HG03066 (cell line): ENCODE measurements around the gene MOCOS.
"Not testable (repeated sequence)": the region's sequence is repeated elsewhere in the genome, so short reads cannot be mapped to it uniquely, and the experiment has no call there.

ENCODE experiments used
- ATAC-seq: cut with Tn5 transposase; IDR thresholded peaks from one replicate; pipeline ENCODE4 v1.9.1; 2021; ENCODE audit warnings: low read depth; ENCODE audit not compliant: unreplicated experiment

The MOCOS gene, protein sequence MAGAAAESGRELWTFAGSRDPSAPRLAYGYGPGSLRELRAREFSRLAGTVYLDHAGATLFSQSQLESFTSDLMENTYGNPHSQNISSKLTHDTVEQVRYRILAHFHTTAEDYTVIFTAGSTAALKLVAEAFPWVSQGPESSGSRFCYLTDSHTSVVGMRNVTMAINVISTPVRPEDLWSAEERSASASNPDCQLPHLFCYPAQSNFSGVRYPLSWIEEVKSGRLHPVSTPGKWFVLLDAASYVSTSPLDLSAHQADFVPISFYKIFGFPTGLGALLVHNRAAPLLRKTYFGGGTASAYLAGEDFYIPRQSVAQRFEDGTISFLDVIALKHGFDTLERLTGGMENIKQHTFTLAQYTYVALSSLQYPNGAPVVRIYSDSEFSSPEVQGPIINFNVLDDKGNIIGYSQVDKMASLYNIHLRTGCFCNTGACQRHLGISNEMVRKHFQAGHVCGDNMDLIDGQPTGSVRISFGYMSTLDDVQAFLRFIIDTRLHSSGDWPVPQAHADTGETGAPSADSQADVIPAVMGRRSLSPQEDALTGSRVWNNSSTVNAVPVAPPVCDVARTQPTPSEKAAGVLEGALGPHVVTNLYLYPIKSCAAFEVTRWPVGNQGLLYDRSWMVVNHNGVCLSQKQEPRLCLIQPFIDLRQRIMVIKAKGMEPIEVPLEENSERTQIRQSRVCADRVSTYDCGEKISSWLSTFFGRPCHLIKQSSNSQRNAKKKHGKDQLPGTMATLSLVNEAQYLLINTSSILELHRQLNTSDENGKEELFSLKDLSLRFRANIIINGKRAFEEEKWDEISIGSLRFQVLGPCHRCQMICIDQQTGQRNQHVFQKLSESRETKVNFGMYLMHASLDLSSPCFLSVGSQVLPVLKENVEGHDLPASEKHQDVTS

DNA sequence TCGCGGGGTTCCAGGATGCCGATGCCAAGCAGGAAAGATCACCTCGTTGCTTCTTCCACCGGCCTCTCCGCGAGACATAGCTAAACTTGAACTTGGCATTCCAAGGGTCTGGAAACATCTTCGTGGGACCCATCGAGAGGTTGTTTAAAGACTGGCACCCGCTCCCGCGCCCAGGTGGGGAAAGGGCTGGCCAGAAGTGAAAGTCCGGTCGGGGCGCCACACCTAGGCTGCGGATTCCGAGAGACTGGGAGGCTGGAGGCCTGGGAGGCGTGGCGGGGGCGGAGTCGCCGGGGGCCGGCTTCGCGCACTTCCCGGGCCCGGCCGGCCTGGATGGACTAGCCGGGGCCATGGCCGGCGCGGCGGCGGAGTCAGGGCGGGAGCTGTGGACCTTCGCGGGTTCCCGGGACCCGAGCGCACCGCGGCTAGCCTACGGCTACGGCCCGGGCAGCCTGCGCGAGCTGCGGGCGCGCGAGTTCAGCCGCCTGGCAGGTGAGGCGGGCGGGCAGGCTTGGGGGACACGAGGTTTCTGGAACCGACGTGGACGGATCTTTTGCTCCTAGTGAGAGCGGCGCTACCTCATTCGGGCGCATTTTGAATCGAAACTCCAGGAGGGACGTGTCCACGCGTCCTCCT is at the start of gene MOCOS:
MOCOS (plus strand) TSS at position 305 of the 633 bp plus-strand sequence; CDS start at position 348, 43 bp downstream.
- ATAC-seq, result peak; percentile 81

DNA sequence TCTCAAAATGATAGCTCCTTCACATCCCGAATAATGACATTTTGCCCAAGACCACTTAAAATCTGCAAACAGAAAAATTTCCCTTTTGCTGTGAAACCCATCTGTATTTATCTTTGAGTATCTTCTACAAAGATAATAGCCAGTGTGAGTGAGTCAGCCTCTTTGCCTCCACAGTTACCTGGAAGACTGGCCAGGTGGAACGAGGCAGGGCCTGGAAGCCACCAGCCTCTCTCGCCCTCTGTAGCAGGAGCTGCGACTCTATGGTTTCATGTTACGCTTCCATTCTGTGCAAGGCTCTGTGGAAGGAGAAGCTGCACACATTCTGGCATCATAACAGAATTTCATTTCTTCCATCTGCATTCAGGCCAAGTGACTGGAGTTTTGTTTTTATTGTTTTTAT is 48.1 kb upstream of the MOCOS start:
- no peak for ATAC-seq

DNA sequence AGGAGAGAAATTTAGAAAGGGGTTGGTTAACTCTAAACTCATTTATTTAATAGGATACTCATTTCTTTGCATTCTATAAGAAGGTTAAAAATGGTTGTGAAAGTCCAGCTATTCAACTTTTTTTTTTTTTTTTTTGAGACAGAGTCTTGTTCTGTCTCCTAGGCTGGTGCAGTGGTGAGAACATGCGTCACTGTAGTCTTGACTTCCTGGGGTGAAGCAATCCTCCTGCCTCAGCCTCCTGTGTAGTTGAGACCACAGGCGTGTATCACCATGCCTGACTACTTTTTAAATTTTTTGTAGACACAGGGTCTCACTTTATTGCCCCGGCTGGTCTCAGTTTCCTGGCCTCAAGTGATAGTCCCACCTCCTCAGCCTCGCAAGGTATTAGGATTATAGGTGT is 45.7 kb upstream of the MOCOS start:
- no peak for ATAC-seq

DNA sequence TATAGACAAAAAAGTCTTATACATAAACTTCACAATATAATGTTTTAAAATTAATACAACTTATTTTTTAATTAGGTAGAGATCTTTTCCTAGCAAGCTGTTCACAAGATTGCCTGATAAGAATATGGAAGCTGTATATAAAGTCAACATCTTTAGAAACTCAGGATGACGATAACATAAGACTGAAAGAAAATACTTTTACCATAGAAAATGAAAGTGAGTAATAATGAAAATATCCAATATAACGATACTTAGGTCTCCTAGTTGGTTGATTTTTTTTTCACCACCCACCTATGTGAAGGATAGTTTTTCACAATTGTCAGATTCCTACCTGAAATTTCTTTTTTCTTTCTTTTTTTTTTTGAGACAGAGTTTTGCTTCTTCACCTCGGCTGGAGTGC is 44.5 kb upstream of the MOCOS start:
- ATAC-seq, result no peak

DNA sequence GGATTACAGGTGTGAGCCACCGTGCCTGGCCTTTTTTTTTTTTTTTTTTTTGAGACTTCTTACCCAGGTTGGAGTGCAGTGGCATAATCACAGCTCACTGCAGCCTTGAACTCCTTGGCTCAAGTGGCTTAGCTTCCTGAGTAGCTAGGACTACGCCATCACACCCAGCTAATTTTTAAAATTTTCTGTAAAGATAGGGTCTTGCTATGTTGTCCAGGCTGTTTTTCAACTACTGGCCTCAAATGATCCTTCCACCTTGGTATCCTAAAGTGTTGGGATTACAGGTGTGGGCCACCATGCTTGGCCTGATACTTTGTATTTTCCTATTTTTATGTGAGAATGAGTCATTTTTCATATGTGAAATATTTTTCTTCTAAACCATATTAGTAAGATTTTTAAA is 43.9 kb upstream of the MOCOS start:
- no peak for ATAC-seq

DNA sequence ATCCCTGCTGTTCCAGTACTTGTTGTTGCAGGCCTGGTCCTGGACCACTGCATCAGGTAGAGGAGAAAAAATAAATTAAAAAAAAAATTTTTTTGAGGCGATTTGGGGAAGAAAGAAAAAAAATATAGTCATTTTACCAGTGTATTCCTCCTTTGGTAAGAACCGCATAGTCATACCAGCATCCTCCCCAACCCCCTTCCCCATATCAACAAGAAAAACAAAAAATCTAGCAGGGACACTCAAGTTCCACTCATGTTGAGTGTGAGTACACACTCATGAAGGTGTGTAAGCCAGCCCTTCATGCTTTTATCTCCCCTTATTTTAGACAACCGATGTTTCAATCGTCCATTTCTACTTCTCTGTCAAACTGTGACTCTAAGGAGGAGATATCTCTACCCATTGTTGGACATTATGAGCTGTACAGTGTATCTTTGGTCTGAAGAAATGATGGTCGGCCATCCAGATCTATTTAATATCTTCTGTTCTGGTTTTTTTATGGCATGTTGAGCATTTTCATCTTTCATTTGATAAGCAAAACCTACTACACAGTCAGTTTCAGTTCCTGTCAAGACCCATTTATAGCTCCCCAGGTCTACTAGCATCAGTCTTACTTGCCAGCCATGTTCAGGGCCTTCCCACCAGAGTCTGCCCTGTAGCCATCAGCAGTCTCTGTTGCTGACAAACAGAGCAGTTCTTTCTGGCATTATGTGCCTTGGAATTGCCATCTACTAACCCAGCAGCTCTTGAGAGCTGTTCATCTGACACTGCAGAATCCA is 37.6 kb upstream of the MOCOS start:
- ATAC-seq, result peak; percentile 90

DNA sequence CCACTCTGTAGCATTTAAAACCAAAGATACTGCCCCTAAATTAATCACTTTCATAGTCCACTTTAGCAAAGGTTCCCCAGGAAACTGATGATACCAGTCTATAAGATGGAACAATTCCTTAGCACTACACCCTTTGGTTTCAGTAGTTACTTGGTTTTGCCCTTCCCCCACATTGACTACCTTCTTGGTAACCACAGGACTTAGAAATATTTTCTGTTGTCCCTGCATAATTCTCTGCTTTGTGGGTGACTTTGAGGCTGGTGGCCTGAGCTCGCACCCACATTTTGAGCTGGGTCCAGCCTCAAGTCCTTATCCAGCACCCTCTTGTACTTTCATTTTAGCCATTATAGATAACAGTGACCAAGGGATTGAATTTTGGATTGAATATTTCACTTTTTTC is 34.5 kb upstream of the MOCOS start:
- ATAC-seq, result no peak

DNA sequence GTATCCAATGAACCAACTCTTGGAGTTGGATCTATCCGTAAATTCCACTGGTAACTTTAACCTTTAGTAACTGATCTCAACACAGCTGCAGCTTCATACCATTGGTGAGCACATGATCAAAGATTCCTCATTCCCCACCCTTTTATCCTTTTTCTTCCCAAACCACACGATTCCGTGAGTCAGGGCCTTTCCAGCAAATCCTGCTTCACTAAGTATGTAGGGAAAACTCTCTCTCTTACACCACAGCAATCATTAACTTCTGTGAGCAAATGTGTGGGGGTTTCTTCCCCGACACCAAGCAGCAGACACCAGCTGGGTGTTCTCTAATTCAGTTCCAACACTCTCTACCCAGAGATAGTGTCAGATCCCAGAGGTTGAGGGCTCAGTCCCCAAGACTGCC is 34.1 kb upstream of the MOCOS start:
- ATAC-seq, result no peak

DNA sequence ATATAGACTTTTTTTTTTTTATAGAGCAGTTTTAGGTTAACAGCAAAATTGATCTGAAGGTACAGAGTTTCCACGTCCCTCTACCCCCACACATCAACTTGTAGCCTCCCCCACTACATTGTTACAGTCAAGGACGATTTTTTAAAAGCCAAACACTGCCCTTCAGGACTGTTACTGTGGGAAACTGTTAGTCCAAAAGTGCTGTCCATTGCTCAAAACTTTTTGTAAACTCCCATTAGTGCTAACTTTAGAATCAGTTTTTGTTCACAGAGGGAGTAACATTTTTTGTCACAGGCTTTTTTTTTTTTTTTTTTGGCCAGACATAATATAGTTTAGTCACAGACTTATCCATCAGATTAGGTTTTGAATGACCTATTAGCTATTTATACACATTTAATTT is 33.5 kb upstream of the MOCOS start:
- no peak for ATAC-seq

DNA sequence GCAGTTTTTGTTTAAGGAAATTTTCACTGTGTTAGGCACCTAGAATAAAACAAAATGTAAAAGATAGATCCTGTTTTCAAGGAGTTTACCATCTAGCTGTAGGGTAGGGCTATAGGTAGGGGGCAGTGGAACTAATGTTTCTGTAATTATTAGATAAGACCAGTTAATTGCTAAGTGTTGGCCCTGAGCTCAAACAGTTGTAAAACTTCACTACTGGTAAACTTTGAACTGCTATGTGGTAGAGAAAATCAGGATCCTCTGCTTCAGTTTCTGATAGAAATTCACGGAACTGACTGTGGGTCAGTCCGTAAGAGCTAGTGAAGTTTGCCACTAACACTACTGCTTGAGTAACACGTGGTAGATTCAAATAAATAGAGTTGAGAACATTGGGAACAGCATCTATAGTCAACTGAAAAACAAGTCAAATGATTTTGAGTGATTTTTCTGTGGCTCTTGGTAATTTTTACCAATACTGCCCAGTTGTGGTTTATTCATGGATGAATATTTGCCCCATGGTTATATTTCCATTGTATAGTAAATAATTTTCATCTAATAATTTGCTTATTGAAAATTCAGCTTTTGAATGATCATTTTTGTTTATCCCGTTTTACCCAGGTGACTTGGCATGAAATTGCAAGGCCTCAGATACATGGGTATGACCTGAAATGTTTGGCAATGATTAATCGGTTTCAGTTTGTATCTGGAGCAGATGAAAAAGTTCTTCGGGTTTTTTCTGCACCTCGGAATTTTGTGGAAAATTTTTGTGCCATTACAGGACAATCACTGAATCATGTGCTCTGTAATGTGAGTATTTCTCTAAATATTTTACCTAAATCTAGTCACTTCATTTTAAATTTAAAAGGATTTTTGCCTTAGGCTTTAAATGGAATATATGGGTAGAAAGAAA is 31.2 kb upstream of the MOCOS start:
- ATAC-seq, result no peak

DNA sequence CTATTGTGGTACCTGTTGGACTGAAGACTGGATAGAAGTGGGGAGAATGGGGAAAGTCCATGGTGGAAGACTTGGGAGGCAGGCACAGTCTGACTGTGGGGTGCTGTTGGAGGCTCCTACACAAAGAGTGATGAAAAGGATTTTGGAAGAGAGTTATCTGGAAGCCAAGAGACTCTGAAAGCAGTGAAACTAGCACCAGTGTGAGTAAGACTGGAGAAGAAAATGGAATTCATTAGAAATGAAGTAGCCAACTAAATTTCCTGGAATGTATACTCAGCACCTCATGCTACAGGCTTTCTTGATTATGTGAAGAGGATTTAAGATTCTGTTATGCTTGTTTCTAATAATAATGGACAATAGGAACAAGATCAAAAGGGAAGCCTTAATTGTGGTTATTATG is 29.9 kb upstream of the MOCOS start:
- ATAC-seq, result no peak

DNA sequence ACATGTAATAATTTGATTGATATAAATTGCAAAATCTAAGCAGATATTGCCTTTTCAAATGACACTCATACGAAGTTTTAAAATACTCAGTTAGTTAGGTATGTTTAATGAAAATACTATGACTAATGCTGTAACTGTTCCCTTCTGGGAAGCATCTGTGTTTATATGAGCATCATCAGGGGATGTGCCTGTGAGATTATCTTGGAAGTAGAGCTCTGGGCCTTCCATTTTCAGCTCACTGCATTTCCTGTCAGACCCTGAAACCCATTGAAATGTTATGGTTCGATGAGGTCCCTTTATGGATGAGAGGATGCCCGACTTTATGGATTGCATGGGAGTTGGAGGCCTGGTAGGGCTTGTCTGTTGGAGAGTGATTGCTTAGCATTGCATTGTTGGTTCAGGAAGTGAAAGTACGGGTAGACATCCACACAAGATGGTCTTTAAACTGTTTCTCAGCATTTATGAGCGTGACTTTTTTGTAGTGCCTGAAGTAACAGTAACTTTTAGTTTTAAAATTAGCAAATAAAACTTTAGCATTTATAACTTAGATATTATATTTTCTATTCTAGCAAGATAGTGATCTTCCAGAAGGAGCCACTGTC is 28.9 kb upstream of the MOCOS start:
- no peak for ATAC-seq

DNA sequence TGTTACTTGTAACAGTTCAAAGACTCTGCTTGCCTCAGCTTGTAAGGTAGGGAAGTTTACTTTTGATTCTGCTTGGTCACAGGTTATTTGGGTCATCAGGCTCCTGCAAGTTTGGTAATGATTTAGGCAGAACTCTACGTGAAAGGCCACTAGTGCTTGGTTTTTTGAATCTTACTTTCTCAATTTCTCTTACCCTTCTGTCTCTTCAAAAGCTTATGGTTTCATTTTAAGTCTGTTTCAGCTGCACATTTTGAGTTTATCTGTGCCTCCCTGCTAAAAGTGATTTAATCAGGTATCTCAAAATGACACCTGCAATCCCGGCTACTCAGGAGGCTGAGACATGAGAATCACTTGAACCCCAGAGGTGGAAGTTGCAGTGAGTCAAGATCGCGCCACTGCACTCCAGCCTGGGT is 26.3 kb upstream of the MOCOS start:
- no peak for ATAC-seq

DNA sequence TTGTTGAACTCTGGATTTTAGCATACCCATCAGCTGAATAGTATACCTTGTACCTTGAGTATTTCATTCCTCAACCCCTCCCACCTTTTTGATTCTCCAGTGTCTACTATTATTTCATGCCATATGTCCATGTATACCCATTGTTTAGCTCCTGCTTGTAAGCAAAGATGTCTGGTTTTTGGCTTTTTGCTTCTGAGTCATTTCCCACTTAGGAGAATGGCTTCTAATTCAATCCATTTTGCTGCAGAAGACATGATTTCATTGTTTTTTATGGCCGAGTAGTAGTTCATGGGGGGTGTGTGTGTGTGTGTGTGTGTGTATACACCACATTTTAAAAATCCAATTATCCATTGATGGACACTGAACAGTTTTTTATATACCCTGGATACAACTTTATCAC is 24.3 kb upstream of the MOCOS start:
- no peak for ATAC-seq

DNA sequence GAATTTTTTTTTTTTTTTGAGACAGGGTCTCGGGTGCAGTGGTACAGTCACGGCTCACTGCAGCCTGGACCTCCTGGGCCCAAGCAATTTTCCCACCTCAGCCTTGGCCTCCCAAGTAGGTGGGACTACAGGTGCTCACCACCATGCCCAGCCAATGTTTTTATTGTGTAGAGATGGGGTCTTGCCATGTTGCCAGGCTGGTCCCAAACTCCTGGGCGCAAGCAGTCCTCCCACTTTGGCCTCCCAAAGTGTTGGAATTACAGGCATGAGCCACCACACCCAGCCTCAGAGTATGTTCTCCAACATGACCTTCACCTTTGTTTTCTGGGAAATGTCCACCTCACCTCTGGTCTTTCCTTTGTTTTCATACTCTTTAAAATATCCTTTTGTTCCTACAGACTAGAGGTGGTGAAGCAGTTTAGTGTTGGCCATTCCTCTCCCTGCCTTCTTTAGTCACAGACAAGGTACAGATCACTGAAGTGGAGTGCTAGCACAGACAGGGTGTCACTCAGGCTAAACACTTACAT is 19.5 kb upstream of the MOCOS start:
- ATAC-seq, result no peak

DNA sequence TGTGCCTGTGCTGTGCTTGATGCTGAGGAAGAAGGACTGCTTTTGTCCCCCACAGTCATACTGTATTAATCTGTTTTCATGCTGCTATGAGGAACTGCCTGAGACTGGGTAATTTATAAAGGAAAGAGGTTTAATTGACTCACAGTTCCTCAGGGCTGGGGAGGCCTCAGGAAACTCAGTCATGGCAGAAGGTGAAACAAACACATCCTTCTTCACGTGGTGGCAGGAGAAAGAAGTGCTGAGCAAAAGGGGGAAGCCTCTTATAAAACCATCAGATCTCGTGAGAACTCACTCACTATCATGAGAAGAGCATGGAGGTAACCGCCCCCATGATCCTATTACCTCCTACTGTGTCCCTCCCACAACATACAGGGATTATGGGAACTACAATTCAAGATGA is 19.0 kb upstream of the MOCOS start:
- ATAC-seq, result not testable (repeated sequence)

DNA sequence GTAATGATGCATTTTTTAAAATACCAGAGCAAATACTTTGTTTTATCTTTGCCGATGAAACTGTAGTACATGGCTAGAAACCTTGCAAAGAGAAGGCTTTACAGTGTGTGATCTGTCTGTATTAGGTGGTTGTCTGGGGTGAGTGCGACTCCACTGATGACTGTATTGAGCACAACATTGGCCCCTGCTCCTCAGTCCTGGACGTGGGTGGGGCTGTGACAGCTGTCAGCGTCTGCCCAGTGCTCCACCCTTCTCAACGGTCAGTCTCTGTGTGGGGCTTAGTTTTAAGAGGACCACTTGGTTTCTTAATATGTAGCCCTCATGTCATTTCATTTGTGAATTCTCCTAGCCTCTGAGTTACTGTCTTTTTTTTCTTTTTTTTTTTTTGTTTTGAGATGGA is 17.4 kb upstream of the MOCOS start:
- ATAC-seq, result no peak

DNA sequence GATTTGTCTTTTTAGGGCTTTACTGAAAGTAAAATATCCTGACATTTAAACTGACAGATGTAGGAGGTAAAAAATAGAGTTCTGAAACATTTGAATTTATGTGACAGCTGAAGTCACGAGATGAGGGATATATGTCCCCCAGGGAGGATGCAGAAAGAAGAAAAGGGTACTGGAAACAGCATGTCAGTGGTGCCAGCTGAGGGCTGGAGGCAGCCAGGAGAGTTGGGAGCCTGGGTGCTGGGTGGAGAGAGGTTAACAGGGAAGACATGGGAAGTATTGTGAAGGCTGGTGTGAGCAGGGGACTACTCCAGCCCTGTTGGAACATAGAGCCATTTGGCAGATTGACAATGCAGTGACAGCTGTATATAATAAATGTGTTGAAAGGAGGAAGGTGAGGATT is 11.8 kb upstream of the MOCOS start:
- no peak for ATAC-seq

DNA sequence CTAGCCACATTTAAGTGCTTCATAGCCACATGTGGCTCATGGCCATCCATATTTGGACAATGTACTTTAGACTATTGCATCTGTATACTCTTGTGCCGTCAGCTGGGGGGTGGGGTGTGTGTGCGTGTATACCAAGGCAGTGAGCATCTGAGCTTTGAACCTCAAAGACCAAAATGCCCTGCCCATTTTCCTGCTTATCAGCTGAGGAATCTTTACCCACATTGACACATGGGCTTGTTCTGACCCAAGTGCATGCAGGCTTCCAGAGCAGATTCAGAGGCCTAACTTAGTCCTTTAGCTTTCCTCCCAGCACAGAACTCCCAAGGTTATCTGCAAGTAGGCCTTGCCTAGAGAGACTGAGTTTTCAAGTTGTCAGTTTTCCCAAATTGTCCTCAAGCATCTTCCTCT is 11.1 kb upstream of the MOCOS start:
- ATAC-seq, result no peak
